NCI-H460 (cell line): ENCODE measurements around the gene EBLN2. TPM values are rescaled to one million over a fixed set of nuclear protein-coding genes. Genes with fewer than 3 reads are reported as not detected.

Experiments
- DNase-seq: peaks from one replicate; pipeline ENCODE4 v3.0.0-alpha.2; 2016; ENCODE audit warnings: low read depth; ENCODE audit errors: extremely low read depth
- polyA plus RNA-seq: library from polyadenylated mRNA; depleted of rRNA; stranded (reverse); fragments of >200 nt; gene quantifications from 2 replicates; pipeline ENCODE4 v1.2.3, GENCODE V29; 2014; cell fraction: nucleus; rRNA removed
- total RNA-seq: library from RNA; depleted of rRNA; stranded (reverse); fragments of >200 nt; shearing (Covaris generic); gene quantifications from 2 replicates; pipeline ENCODE4 v1.2.3, GENCODE V29; 2014; rRNA removed

The EBLN2 gene
- 2.7 and 3.4 TPM in 2 replicates for total RNA-seq
- polyA plus RNA-seq: 7.0 and 7.1 TPM in 2 replicates

DNA sequence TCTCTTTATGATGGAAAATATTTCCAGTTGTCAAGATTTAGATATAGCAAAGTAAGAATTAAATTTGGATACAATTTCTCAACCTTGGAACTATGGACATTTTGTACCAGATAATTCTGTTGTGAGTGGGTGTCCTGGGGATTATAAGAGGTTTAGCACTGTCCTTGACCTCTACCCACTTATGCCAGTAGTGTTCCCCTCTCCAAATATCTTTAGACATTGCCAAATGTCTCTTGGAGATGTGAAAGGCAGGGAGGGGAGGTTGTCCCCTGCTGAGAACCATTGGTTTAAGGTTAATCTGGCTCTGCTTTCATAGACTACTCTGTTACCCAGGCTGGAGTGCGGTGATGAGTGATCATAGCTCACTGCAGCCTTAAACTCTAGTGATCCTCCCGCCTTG, at the start of gene EBLN2:
Gene EBLN2, plus strand, starts transcription at position 244 of the 400 bp plus-strand sequence. CDS start 423 bp downstream, outside the sequence.
- DNase-seq: no peak

DNA sequence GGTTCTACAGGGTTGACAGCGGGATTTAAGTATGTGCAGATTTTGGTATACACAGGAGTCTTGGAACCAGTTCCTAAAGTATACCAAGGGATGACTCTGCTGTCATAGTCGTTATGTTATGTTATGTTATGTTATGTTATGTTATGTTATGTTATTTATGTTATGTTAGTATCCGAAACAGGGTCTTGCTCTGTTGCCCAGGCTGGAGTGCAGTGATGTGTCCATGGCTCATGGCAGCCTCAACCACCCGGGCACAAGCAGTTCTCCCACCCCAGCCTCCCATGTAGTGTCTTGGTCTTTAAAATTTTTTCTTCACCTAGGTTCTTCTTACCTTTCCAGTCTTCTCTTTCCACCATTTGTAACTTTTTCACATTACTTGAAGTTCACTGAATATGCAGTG, 43.2 kb upstream of the EBLN2 start:
- no peak for DNase-seq

DNA sequence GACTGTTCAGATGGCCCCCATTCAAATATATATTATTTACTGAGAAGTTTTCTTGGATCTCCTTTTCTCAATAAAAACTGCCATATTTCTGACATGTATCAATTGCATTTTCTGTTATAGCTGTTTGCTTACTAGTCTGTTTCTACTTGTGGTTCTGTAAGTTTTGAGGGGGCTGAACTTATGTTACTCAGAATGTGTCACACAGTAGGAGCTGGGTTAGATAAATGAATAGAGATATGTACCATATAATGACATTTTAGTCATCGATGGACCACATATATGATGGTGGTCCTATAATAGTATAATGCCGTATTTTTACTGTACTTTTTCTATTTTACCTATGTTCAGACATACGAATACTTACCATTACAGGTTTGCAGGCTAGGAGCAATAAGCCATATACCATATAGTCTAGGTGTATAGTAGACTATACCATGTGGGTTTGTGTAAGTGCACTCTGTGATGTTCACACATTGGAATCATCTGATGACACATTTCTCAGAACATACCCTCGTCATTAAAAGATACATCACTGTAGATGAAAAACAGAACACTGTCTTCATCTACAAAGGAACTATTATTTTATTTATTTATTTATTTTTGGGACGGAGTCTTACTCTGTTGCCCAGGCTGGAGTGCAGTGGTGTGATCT, 42.5 kb upstream of the EBLN2 start:
- DNase-seq: no peak

DNA sequence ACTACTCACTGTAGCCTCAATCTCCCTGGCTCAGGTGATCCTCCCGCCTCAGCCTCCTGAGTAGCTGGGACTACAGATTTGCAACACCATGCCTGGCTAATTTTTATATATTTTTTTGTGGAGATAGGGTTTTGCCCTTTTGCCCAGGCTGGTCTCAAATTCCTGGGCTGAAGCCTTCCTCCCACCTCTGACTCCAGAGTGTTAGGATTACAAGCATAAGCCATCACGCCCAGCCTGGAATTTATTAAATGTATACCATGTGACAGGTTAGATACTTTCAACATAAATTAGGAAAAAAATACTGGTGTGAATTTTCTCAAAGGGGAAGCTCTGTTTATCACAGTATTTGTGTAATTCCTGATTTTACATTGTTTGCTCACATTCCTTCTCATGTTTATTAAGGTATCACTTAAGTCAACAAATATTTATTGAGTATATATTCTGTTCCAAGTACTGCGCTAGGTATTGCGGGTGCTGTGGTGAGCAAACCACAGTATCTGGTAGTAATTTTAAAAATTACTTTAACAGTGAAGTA, 40.1 kb upstream of the EBLN2 start:
- no peak for DNase-seq

DNA sequence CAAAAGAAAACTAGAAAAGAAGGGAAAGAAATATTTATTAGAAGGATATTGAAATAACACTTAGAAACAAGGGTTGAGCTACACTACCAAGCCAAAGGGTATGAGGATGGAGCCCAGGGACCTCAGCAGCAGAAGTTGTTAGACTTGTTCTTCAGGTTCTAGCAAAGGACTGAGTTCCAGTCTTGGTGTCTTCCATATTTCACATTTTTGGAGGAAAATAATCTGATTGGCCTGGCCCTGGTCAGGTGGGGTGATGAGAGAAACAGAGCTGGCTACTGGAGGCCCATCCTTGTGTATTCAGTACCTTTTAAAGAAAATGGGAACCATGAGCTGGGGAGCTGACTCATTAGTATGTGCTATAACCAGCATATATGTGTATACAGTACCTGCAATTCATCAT, 36.6 kb upstream of the EBLN2 start:
- DNase-seq: no peak

DNA sequence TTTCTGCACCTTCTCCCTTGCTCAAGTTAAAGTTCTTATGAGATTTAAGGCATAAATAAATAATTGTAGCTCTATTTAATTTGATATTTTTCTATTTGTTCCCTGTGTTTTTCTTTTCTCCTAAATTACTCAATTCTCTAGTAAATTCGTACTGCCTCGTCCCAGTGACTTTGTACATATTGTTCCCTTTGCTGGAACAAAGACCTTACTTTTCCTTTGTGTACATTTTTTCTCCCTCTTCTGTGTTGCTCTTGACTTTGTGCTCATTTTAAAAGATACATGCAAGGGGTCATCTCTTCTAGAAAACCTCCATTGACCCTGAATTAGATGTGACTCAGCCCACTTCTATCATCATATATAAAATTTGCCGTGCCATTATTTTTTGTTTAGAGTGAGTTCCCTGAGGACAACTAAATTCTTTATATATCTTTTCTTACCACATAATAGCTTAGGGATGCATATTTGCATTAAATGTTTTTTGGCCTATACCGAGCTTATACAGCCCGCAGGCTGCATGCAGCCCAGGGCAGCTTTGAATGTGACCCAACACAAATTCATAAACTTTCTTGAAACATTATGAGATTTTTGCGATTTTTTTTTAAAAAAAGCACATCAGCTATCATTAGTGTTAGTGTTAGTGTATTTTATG, 35.2 kb upstream of the EBLN2 start:
- no peak for DNase-seq

DNA sequence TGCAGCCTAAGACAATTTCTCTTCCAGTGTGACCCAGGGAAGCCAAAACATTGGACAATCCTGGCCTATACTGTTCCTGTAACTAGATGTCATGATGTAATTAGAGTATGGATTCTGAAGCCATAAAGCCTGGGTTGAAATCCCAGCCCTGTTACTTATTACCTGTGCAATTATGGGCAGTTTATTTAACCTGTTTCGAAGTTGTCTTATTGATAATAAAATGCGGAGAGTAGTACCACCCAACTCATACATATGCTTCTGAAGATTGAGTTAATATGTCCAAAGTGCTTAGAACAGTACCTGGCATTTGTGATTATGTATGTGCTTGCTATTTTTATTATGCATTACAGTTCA, 34.7 kb upstream of the EBLN2 start:
- DNase-seq: no peak

DNA sequence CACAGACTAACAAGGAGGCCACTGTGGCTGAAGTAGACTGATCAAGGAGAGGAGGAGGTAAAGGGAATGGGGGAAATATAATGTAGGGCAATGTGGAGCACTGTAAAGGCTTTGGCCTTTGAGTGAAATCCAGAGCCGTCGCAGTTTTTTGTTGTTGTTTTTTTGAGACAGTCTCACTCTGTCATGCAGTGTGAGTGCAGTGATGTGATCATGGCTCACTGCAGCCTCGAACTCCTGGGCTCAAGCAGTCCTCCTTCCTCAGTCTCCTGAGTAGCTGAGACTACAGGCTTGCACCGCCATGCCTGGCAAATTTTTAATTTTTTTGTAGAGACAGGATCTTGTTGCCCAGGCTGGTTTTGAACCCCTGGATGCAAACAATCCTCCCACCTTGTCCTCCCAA, 32.7 kb upstream of the EBLN2 start:
- DNase-seq: no peak

DNA sequence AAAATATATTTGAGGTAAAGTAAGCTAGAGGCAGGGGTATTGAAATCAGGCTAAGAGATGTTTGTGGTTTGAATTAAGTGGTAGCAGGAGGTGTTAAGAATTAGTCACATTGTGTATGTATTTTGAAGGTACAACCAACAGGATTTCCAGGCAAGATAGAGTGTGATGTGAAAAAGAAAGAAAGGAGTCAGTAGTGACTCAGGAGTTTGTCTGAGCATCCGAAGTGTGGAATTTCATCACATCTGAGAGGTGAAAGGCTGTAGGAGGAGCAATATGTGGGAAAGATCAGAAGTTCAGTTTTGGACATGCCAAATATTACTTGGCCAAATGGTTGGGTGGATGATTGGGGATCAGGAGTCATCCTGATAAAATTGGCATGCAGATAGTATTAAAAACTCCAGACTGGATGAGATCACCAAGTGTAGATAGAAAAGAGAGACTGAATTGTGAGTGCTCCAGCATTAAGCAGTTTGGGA, 32.1 kb upstream of the EBLN2 start:
- peak; percentile 27 for DNase-seq

DNA sequence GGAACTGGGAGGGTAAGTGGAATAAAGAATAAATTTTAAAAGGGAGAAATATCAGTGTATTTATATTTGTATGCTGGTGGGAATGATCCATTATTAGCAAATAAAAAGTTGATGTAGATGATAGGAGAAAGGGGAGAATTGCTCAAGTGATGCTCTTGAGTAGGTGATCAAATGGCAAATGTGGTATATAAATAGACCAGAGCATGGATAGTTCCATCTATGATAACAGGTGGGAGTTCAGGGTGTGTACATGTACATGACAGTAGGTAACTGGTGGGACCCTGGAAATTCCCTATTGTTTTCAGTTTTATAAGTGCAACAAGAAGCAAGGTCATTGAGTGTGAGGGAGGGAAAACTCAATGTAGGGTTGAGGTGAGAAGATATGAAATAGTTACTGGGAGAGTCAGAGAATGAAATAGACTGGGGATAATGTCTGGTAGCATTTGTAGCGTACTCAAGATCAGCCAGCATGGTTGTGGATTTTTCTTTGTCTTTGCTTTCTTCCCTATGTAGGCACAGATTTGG, 31.3 kb upstream of the EBLN2 start:
- DNase-seq: no peak

DNA sequence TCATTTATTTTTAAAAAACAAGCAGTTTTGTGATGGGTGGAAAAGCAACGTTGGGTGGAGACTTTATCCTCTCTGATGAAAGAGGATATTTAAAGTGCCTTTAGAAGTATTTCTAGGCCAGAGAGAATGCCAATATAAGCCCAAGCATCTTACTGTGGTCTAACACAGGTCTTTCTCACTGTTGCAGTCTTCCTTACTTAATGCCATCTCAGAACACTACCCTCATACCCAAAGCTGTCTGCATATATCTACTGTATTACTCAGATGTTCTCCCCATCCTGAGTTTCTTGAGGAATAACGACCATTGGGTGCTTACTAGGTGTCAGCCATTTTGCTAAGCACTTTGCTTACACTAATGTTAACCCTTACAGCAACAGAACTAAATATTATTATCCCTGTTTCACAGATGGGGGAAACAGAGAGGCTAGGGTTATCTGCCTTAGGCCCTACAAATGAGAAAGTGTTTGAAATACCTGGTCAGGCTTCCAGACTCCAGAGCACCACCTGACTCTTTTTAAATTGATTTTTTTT, 29.8 kb upstream of the EBLN2 start:
- no peak for DNase-seq

DNA sequence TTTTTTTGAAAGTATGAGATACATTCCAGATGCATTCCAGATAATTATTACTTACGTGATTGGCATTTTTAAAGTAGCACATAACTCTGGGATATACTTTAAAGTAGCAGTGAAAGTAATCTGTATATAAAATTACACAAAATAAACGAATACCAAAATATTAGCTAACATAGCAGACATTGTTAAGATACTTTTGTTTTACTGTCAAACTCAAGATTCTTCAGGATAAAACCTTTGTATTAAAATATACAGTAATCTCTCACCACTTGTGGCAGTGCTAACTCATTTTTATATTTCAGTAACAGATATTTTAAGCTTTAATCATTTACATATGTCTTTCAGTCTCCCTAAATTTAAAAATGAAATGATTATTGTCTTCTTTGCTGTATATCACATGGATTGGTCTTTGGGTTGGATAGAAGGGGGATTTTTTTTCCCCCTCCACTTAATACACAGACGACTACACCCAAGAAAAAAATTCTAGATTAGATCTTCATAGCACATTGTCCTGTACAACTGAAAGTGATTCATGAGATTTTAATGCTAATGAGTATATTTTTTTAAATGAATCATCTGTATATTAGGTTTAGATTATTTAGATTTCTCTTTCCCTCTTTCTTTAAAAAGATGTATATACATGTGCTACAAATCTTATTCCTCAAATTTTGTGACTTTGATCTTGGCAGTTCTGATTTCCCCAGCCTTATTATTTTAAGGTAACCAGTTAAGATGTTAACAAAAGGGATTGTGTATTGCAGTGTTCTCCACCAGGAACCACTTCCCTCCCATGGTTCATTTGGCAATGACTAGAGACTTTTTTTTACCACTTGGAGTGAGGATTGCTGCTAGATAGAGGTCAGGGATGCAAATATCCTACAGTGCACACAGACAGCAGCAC, 24.5 kb upstream of the EBLN2 start:
- DNase-seq: no peak

DNA sequence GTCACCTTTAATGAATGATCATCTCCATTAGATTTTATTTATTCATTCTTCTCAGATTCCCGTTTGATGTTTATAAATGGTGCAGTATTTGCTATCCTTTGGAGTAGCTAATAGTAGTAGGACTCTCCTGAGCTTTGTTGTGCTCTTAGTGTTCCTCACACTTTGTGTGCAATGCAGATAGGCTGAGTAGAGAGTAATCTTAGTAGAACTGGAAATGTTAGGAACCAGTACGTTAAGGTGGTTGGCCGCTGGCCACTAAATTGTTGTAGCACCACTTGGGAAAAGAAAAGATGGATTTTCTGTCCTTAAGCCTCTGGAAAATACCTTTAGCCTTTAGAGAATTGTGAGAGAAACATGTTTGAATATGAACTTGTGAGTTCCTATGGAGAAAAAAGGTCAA, 19.9 kb upstream of the EBLN2 start:
- DNase-seq: no peak

DNA sequence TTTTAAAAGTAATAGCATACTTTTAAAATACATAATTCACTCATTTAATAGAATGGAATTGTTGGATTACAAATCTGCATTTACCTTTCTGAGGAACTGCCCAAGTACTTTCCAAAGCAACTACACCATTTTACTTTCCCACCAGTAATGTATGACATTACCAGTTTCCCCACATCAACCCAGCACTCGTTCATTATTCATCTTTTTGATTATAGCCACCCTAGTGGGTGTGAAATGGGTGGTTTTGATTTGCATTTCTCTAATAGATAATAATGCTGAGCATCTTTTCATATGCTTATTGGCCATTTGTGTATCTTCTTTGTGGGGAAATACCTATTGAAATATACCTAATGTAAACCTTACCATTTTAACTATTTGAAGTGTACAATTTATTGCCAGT, 18.0 kb upstream of the EBLN2 start:
- no peak for DNase-seq

DNA sequence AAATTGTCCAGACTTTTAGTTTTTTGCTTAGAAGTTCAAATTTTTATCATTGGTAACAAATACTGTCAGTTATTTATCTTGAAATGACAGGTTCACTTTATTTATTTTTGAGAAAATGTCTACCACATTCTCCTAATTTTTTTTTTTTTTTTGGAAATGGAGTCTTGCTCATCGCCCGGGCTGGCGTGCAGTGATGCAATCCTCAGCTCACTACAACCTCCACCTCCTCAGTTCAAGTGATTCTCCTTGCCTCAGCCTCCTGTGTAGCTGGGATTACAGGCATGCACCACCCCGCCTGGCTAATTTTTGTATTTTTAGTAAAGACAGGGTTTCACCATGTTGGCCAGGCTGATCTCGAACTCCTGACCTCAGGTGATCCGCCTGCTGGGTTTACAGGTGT, 16.1 kb upstream of the EBLN2 start:
- DNase-seq: no peak

DNA sequence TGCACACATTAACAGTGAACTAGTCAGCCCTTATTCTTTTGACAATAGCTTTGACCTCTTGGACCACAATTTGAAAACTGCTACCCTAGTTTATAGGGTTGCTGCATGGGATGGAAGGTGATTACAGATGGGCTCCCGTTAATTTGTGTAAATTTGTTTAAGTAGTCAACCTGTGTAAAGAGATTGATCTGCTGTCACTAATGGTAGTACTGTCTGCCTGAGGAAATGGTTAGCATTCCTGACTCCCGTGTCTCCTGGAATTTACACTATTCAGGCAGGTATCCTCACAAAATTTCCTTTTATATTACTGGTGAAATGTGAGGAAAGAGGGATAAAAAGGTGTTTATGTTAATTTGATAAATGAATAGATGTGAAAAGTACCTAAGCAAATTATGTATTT, 15.3 kb upstream of the EBLN2 start:
- DNase-seq: no peak

DNA sequence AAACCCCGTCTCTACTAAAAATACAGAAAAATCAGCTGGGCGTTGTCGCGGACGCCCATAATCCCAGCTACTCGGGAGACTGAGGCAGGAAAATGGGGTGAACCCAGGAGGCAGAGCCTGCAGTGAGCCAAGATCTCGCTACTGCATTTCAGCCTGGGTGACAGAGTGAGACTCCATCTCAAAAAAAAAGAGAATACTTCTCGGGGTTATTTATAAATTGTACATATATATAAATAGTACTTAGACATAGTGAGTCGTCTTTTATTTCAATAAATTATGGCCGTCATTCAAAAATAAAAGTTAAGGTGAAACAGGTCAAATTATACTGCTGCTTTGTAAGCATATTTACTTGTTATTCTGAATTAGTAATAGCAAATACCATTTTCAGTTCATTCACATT, 12.1 kb upstream of the EBLN2 start:
- DNase-seq: no peak

DNA sequence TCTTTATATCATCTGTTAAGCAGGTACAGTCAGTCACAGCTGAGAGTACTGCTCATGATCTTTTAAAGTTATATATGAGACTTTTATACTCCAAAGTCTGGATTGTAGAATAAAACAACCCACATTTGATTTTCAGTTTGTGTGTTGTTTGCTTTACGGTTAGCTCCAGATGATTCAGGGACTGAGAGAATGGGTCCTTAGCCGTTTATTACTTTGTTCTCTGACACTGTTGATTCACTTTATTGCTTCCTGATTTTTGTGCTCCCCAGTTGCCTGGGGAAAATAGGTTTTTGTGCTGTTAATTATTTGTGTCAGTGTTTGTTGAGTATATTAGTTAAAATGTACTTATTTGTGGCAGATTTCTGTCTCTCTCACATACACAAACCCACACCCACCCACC, 8.6 kb upstream of the EBLN2 start:
- DNase-seq: no peak

DNA sequence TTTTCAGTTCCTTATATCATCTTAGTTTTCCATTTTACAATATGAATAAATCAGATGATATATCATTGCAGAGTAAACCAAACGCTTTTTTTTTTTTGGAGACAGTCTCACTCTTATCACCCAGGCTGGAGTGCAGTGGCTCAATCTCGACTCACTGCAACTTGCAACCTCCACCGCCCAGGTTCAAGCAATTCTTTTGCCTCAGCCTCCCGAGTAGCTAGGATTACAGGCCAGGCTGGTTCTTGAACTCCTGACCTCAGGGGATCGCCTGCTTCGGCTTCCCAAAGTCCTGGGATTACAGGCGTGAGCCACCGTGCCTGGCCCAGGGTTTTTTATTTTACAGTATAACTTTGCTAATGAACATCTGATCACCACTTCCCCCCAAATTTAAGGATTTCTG, 5.9 kb upstream of the EBLN2 start:
- no peak for DNase-seq

DNA sequence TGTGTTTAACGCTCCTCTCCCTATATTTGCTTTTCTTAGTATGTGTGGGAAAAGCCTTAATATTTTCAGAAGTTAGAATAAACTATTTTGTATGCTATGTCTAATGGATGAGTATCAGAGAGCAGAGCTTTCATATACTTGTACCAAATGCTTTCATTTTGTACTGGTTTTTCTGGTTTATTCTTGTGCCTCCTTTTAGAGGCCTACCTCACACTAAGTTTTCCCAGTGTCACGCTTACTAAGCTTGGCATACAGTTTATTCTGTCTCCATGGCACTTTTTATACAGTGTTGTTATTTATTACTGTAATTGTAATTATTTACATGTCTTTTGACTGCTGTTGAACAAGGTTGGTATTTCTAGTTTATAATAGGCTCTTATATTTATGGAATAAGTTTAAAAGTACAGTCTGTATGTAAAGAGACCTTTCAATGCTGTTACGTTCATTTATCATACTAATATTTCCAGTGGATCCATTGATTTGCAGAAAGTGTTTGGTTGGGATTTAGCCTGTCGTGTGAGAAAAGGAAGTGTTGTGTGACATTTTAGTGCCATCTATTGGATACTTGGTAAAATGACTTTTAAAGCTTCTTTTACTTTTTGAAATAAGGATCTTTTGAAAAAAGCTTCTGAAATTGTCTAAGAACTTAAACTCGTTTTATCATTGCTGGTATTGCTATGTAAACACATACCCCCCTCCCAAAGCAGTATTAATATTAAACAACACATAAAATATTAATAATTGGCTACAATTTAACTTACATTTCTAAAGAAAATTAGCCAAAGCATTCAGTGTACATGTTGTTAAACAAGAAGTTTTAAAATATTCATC, 5.2 kb upstream of the EBLN2 start:
- DNase-seq: peak; percentile 32
